HUES48 (cell line): ENCODE results near the gene ATP5PD.

Experiments
- H3K27ac ChIP-seq: one replicate; pipeline ENCODE4 v1.7.0; 2013; ENCODE audit warnings: low read depth, low read length, inconsistent platforms
- H3K27me3 ChIP-seq: 2 replicates; pipeline ENCODE4 v1.6.1; 2013; ENCODE audit warnings: mild to moderate bottlenecking, low read length; ENCODE audit not compliant: control insufficient read depth, insufficient read depth
- H3K36me3 ChIP-seq: 2 replicates; pipeline ENCODE4 v1.6.1; 2013; ENCODE audit warnings: low read length; ENCODE audit not compliant: control insufficient read depth, insufficient read depth
- H3K4me1 ChIP-seq: 2 replicates; pipeline ENCODE4 v1.6.1; 2013; ENCODE audit warnings: mild to moderate bottlenecking, low read length; ENCODE audit not compliant: control insufficient read depth, insufficient read depth
- H3K4me3 ChIP-seq: 2 replicates; pipeline ENCODE4 v1.5.1; 2013; ENCODE audit warnings: mild to moderate bottlenecking, low read depth, low read length
- H3K9ac ChIP-seq: 2 replicates; pipeline ENCODE4 v1.6.1; 2013; ENCODE audit warnings: mild to moderate bottlenecking, low read depth, low read length, moderate library complexity
- H3K9me3 ChIP-seq: 2 replicates; pipeline ENCODE4 v1.6.1; 2013; ENCODE audit warnings: low read length; ENCODE audit not compliant: control insufficient read depth, insufficient read depth

ATP5PD gene

GRCh38 chr17:75086496-75087181, 39.9 kb upstream of the ATP5PD start:
- no peaks in the 10 kb centered on the region for H3K36me3 ChIP-seq
- H3K27me3 ChIP-seq = no peaks in the 10 kb centered on the region
- peaks cover 26% of the 10 kb centered on the region for H3K4me1 ChIP-seq
- H3K9me3 ChIP-seq = no peaks in the 10 kb centered on the region
- H3K9ac ChIP-seq = no peak overlapping the region
- H3K27ac ChIP-seq = peak overlapping the region; percentile 93
- H3K4me3 ChIP-seq = no peak overlapping the region

GRCh38 chr17:75084039-75084660, 37.4 kb upstream of the ATP5PD start:
- no peaks in the 10 kb centered on the region for H3K27me3 ChIP-seq
- H3K4me3 ChIP-seq = no peak overlapping the region
- H3K9me3 ChIP-seq = no peaks in the 10 kb centered on the region
- H3K36me3 ChIP-seq = no peaks in the 10 kb centered on the region
- peaks cover 18% of the 10 kb centered on the region for H3K4me1 ChIP-seq
- H3K27ac ChIP-seq = no peak overlapping the region
- H3K9ac ChIP-seq = no peak overlapping the region

GRCh38 chr17:75082683-75083082, 35.9 kb upstream of the ATP5PD start:
- no peaks in the 10 kb centered on the region for H3K27me3 ChIP-seq
- H3K9ac ChIP-seq = no peak overlapping the region
- H3K27ac ChIP-seq = no peak overlapping the region
- H3K9me3 ChIP-seq = no peaks in the 10 kb centered on the region
- H3K4me3 ChIP-seq = no peak overlapping the region
- H3K36me3 ChIP-seq = no peaks in the 10 kb centered on the region
- H3K4me1 ChIP-seq = peaks cover 19% of the 10 kb centered on the region

GRCh38 chr17:75081611-75082540, 35.1 kb upstream of the ATP5PD start:
- no peak overlapping the region for H3K4me3 ChIP-seq
- no peaks in the 10 kb centered on the region for H3K27me3 ChIP-seq
- H3K9me3 ChIP-seq = no peaks in the 10 kb centered on the region
- peaks cover 15% of the 10 kb centered on the region for H3K4me1 ChIP-seq
- H3K36me3 ChIP-seq = no peaks in the 10 kb centered on the region
- H3K27ac ChIP-seq = no peak overlapping the region
- H3K9ac ChIP-seq = no peak overlapping the region

- no peaks in the 10 kb centered on the region for H3K36me3 ChIP-seq
- H3K27me3 ChIP-seq = no peaks in the 10 kb centered on the region
- H3K27ac ChIP-seq = peak overlapping the region; percentile 75
- no peaks in the 10 kb centered on the region for H3K9me3 ChIP-seq
- peaks cover 15% of the 10 kb centered on the region for H3K4me1 ChIP-seq
- no peak overlapping the region for H3K9ac ChIP-seq
- no peak overlapping the region for H3K4me3 ChIP-seq
Measured at GRCh38 chr17:75079023-75079373, 32.2 kb upstream of the ATP5PD start.

GRCh38 chr17:75078284-75079022, 31.7 kb upstream of the ATP5PD start:
- H3K4me3 ChIP-seq = no peak overlapping the region

GRCh38 chr17:75077496-75078283, 30.9 kb upstream of the ATP5PD start:
- Histone ChIP-seq H3K9me3 (no peaks in the 10 kb centered on the region), H3K9ac (no peak overlapping the region), H3K4me1 (peaks cover 14% of the 10 kb centered on the region), H3K36me3 (no peaks in the 10 kb centered on the region), H3K27ac (peak overlapping the region; percentile 75), H3K4me3 (no peak overlapping the region), H3K27me3 (no peaks in the 10 kb centered on the region)

More at GRCh38 chr17:75078284-75079022, 31.7 kb upstream of the ATP5PD start:
- Histone ChIP-seq H3K4me1 (peaks cover 15% of the 10 kb centered on the region), H3K9ac (no peak overlapping the region), H3K27me3 (no peaks in the 10 kb centered on the region), H3K27ac (peak overlapping the region; percentile 75), H3K36me3 (no peaks in the 10 kb centered on the region), H3K9me3 (no peaks in the 10 kb centered on the region)

GRCh38 chr17:75077072-75077495, 30.3 kb upstream of the ATP5PD start:
- no peak overlapping the region for H3K9ac ChIP-seq
- no peak overlapping the region for H3K4me3 ChIP-seq
- H3K27ac ChIP-seq = no peak overlapping the region
- peaks cover 10% of the 10 kb centered on the region for H3K4me1 ChIP-seq
- no peaks in the 10 kb centered on the region for H3K36me3 ChIP-seq
- H3K9me3 ChIP-seq = no peaks in the 10 kb centered on the region
- no peaks in the 10 kb centered on the region for H3K27me3 ChIP-seq

GRCh38 chr17:75075597-75076336, 29.0 kb upstream of the ATP5PD start:
- no peak overlapping the region for H3K27ac ChIP-seq
- no peaks in the 10 kb centered on the region for H3K9me3 ChIP-seq
- peaks cover 10% of the 10 kb centered on the region for H3K4me1 ChIP-seq
- no peak overlapping the region for H3K4me3 ChIP-seq
- H3K9ac ChIP-seq = no peak overlapping the region
- H3K27me3 ChIP-seq = no peaks in the 10 kb centered on the region
- H3K36me3 ChIP-seq = no peaks in the 10 kb centered on the region
